ENCODE data around the gene BACH2. TPM values are rescaled to one million over a fixed set of nuclear protein-coding genes. Genes with fewer than 3 reads are reported as not detected.

The BACH2 gene
- total RNA-seq, 1 donor = 0.27 TPM

DNA sequence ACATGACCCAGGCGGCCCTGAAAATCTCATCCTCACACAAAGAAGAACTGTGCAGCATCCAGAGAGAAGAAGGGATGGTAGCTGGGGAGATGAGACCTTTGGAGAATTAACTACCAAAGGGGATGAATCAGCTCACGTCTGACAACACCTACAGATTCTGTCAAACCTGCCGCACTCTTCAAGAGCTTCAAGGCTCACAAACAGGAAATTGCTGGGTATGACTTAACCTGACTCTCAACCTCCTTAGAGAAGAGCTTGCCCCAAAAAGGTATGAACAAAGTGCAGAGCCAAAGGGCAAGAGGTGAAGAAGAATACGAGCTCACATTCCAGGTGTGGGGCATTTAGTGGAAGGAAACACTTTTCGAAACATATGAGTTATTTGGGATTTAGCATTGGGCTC, 139.8 kb downstream of the BACH2 start:
- TF ChIP-seq, protein P1, sequence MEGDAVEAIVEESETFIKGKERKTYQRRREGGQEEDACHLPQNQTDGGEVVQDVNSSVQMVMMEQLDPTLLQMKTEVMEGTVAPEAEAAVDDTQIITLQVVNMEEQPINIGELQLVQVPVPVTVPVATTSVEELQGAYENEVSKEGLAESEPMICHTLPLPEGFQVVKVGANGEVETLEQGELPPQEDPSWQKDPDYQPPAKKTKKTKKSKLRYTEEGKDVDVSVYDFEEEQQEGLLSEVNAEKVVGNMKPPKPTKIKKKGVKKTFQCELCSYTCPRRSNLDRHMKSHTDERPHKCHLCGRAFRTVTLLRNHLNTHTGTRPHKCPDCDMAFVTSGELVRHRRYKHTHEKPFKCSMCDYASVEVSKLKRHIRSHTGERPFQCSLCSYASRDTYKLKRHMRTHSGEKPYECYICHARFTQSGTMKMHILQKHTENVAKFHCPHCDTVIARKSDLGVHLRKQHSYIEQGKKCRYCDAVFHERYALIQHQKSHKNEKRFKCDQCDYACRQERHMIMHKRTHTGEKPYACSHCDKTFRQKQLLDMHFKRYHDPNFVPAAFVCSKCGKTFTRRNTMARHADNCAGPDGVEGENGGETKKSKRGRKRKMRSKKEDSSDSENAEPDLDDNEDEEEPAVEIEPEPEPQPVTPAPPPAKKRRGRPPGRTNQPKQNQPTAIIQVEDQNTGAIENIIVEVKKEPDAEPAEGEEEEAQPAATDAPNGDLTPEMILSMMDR (IDR thresholded peaks at IDR 0.05; ENCODE audit: insufficient read depth, low read length) = no peak
- DNase-seq (ENCODE audit: low read depth) = no peak

DNA sequence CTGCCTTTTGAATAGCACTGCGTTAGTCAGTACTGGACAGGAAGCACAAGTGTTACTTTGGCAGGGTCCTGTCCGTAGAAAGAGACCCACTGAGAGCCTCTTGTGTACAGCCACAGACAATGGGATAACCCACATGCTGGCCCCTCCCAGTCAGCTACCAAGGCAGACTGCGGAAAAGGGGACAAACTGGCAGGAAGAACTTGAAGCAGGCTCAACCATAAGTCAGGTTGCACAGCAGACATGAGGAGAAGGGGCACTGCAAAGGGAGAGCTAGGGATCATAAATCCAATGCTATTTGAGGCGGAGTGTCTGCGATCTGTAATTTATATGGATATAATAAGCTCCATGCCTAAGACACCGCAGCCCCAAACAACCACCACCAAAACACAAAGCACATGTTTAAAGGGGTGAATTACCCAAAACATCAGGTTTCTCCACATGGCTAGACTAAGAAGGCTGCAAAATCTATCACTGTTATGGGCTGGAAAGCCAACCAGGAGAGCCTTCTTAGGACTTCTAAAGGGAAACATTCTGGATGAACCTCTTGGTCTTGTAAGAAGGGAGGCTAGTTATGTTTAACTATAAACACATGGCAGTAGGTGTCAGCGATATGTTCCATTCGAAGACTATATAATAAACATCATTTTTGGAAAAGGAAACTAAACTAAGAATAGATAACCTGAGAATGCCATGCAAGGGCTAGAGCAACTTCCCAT, 141.7 kb downstream of the BACH2 start:
- TF ChIP-seq, protein P1 (IDR thresholded peaks at IDR 0.05; ENCODE audit: insufficient read depth, low read length) = no peak
- DNase-seq (ENCODE audit: low read depth) = no peak
- H3K4me3 ChIP-seq (ENCODE audit: low read depth, low read length) = no peak overlapping the region

More for the DNA sequence above, 139.8 kb downstream of the BACH2 start:
- H3K4me3 ChIP-seq (ENCODE audit: low read depth, low read length) = no peak overlapping the region

DNA sequence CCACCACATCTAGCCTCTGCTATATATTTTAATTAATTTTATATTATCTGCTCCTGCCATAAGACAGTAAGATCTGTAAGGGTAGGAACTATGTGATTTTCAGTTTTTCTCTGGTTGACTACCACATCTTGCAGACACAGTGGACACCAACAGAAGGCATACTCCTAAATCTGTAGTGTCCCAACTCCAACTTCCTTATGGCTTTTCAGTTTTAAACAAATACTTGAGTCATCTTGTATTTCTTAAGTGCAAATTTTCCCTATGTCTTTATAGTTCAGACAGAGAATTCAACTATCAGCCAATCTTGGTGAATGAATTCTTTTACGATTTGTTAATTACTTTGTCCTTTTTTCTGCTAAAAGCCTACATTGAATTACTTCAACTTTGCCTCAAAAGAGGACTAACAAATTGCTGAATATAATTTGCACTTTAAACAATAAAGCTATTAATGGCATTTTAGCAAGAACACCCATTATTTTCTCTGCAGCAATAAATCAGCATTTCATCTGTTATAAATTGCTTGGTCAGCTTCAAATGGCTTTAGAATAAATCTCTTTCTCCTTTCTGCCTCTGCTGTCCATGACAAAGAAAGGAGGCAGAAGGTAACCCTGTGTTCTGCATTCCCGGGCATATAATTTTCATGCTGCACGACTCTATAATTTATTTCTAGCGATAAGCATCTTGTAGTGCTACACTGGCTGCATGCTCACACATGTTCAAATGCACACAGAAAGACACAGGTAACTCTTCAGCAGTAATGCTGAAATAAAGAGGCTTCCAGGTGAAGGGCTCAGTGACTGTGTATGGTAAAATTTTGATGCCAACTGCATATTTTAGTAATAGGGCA, 144.8 kb downstream of the BACH2 start:
- H3K4me3 ChIP-seq (ENCODE audit: low read depth, low read length) = no peak overlapping the region
- TF ChIP-seq, protein P1 (IDR thresholded peaks at IDR 0.05; ENCODE audit: insufficient read depth, low read length) = no peak
- DNase-seq (ENCODE audit: low read depth) = no peak

DNA sequence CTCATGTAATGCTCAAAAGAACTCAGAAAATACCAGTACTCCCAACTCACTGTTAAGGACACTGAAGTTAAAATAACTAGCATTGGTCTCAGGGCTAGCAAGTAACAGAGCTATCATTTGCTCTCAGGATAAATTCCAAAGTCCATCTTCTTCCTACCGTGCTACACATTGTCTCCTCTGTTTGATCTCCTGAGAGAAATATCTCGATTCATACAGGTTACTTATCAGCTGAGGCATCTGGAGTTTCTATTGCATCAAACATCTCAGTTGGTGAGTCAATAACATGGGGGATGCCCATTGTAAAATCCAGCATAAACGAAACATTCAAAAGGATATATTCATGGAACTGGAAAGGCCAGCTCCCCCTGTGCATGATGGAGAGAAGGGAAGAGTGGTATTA, 147.4 kb downstream of the BACH2 start:
- no peak for DNase-seq (ENCODE audit: low read depth)
- TF ChIP-seq, protein P1 (IDR thresholded peaks at IDR 0.05; ENCODE audit: insufficient read depth, low read length) = no peak
- no peak overlapping the region for H3K4me3 ChIP-seq (ENCODE audit: low read depth, low read length)

DNA sequence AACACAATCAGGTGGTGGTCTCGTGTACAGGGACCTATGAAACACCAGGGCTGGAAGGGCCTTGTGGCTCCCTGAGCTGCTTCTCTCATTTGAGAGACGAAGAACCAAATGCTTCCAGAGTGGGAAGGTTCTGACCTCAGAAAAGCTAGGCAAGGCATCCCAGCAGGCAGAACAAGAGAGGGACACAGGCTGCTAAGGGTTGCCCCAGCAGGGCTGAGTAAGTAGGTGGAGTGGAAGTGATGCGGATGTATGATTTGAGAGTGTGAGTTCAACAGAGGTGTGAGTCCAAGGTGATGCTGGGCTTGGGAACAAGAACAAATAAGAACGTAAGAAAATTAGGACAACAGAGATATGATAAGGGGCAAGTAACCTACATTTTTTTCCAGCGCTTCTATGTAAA, 147.8 kb downstream of the BACH2 start:
- no peak for DNase-seq (ENCODE audit: low read depth)
- TF ChIP-seq, protein P1 (IDR thresholded peaks at IDR 0.05; ENCODE audit: insufficient read depth, low read length) = no peak
- H3K4me3 ChIP-seq (ENCODE audit: low read depth, low read length) = no peak overlapping the region

DNA sequence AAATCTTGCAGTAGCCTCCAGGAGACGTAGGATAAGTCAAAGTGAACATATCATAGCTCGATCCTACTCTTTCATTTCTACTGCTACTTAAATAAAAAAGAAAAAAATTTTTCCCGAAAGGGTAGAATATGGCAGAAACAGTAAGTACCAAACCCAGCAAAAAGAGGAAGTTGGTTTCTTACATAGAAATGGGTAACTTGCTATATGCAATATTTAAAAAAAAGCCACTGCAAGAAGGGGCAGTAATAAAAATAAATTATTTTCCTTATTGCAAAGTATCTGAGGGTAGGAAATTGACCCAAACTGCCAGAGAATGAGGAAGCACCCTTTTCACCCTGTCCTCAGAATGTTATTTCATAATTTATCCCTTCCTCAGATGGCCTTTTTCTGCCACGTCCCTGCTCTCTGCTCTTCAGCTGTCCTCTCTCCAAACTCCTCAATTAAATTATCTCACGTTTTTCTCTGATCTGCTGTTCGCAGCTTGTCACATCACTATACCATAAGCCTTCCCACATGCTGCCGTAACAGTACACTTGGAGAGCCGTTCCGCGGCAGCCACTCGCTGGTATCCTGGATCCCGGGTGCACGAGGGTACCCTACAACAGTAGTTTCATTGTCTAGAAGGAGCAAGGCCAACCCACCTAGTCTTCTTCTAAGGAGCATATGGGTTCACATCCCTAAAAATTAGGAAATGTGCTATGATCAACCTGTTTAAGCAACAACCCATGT, 149.6 kb downstream of the BACH2 start:
- no peak overlapping the region for H3K4me3 ChIP-seq (ENCODE audit: low read depth, low read length)
- DNase-seq (ENCODE audit: low read depth) = no peak
- TF ChIP-seq, protein P1 (IDR thresholded peaks at IDR 0.05; ENCODE audit: insufficient read depth, low read length) = no peak
